Gastroesophageal sphincter (tissue), 3 donors: Measurements from ENCODE around the gene CEL.

ENCODE experiments used
- POLR2A ChIP-seq, 2 donors: fragments of 450-650 bp; IDR thresholded peaks; one replicate each; pipeline ENCODE4 v1.6.1; 2017; ENCODE audit warnings: antibody characterized with exemption in 2 of 2, mild to moderate bottlenecking in 2 of 2, moderate library complexity in 1 of 2
- TF ChIP-seq, protein P1 (sequence below), 4 experiments: fragments of 200-600 bp in 2 of 4; fragments of 450-650 bp in 2 of 4; sonication (generic) in 1 of 4; IDR thresholded peaks; one replicate each; pipeline ENCODE4 v1.5.1; 2017 to 2019; ENCODE audit warnings: antibody characterized with exemption in 4 of 4, mild to moderate bottlenecking in 2 of 4, moderate library complexity in 2 of 4

GRCh38 chr9:133107245-133107722 lies 45.5 kb downstream of the CEL start:
- TF ChIP-seq, protein P1, sequence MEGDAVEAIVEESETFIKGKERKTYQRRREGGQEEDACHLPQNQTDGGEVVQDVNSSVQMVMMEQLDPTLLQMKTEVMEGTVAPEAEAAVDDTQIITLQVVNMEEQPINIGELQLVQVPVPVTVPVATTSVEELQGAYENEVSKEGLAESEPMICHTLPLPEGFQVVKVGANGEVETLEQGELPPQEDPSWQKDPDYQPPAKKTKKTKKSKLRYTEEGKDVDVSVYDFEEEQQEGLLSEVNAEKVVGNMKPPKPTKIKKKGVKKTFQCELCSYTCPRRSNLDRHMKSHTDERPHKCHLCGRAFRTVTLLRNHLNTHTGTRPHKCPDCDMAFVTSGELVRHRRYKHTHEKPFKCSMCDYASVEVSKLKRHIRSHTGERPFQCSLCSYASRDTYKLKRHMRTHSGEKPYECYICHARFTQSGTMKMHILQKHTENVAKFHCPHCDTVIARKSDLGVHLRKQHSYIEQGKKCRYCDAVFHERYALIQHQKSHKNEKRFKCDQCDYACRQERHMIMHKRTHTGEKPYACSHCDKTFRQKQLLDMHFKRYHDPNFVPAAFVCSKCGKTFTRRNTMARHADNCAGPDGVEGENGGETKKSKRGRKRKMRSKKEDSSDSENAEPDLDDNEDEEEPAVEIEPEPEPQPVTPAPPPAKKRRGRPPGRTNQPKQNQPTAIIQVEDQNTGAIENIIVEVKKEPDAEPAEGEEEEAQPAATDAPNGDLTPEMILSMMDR (IDR thresholded peaks at IDR 0.05): no peak
- no peak for TF ChIP-seq POLR2A (IDR thresholded peaks at IDR 0.05)
